Kidney (tissue), 14 donors: ENCODE measurements around the gene MEF2B. TPM values are rescaled to one million over a fixed set of nuclear protein-coding genes. Genes with fewer than 3 reads are reported as not detected.

Source experiments
- DNase-seq, 5 donors: peaks; one replicate each; pipeline ENCODE4 v3.0.0-alpha.2; 2013 to 2020
- FAIRE-seq: peaks from 2 replicates; lab custom pipeline; 2012; peaks lifted over from hg19 to GRCh38; lab: Jason Lieb, UNC
- H3K27ac ChIP-seq, 2 donors: one replicate each; pipeline ENCODE4 v1.7.0; 2013; ENCODE audit warnings: low read depth in 2 of 2, low read length in 2 of 2, inconsistent platforms in 1 of 2
- H3K27me3 ChIP-seq: one replicate; pipeline ENCODE4 v1.7.1; 2013; ENCODE audit warnings: low read length, inconsistent platforms; ENCODE audit not compliant: control insufficient read depth, insufficient read depth
- H3K36me3 ChIP-seq, 3 donors: one replicate each; pipeline versions ENCODE4 v1.7.0 to v1.7.1; 2013; ENCODE audit warnings: low read length in 3 of 3, control low read depth in 1 of 3, inconsistent platforms in 1 of 3; ENCODE audit not compliant: insufficient read depth in 3 of 3, control insufficient read depth in 2 of 3
- H3K4me1 ChIP-seq, 3 donors: one replicate each; pipeline versions ENCODE4 v1.7.0 to v1.7.1; 2013; ENCODE audit warnings: low read length in 3 of 3, inconsistent platforms in 1 of 3, low read depth in 1 of 3; ENCODE audit not compliant: control insufficient read depth in 2 of 3, insufficient read depth in 2 of 3
- H3K4me3 ChIP-seq, 3 donors: one replicate each; pipeline versions ENCODE4 v1.7.0 to v1.8.1; 2013; ENCODE audit warnings: low read length in 3 of 3, control low read depth in 1 of 3, inconsistent platforms in 1 of 3
- H3K9ac ChIP-seq, 3 donors: one replicate each; pipeline versions ENCODE4 v1.7.0 to v1.7.1; 2013; ENCODE audit warnings: low read length in 3 of 3, control low read depth in 1 of 3, inconsistent platforms in 1 of 3
- H3K9me3 ChIP-seq, 3 donors: one replicate each; pipeline versions ENCODE4 v1.7.0 to v1.7.1; 2013; ENCODE audit warnings: low read length in 3 of 3, control low read depth in 1 of 3, inconsistent platforms in 1 of 3; ENCODE audit not compliant: control insufficient read depth in 2 of 3, insufficient read depth in 1 of 3
- intact Hi-C: fragments of 100-400 bp; cut with DNase I; formaldehyde crosslinking; loops from one replicate; pipeline ENCODE4 v1.11.1; 2022
- polyA plus RNA-seq: library from polyadenylated mRNA; stranded (reverse); fragments of 350-450 nt; fragmentation: Illumina TruSeq; extraction: RNeasy Lipid Tissue Mini Kit (QIAGEN cat#74804); gene quantifications from one replicate; pipeline ENCODE4 v1.2.3, GENCODE V29; 2014; ENCODE audit warnings: low read depth, low replicate concordance; ENCODE audit not compliant: insufficient read depth
- total RNA-seq: library from RNA; stranded (reverse); fragmentation: NEBNext Ultra II Directional; extraction: Animal tissue kit (Norgen Biotek cat#: 25700); gene quantifications from one replicate; pipeline ENCODE4 v1.2.1, GENCODE V29; 2021
- TF ChIP-seq, protein P1 (sequence below): IDR thresholded peaks from 3 replicates; pipeline ENCODE4 v1.5.1; 2012; ENCODE audit warnings: mild to moderate bottlenecking, moderate library complexity, borderline replicate concordance; ENCODE audit not compliant: insufficient read depth; ENCODE audit errors: extremely low read depth
- donor health status: control.
- donor health status: control.
- donor health status: control.
- donor health status: control.
- donor health status: control.
- donor health status: DM: yes; HTN: yes; CAD: no.
- donor health status: Normal renal cell carcinoma (clear cell type).

MEF2B gene
- total and polyA plus RNA-seq, 2 donors from 2014 or later, result 0.47 to 3.4 TPM

GRCh38 chr19:19205416-19206410, 35.6 kb upstream of the MEF2B start:
- peaks cover 0 to 8% (median 0%) of the 10 kb centered on the region in 3 donors for H3K4me1 ChIP-seq
- H3K36me3 ChIP-seq, result no peaks in the 10 kb centered on the region
- H3K9ac ChIP-seq, result no peak overlapping the region
- peaks cover 2% of the 10 kb centered on the region for H3K27me3 ChIP-seq
- H3K9me3 ChIP-seq, result no peaks in the 10 kb centered on the region
- DNase-seq, result peak in 2 of 5 donors; percentile 25 to 36
- H3K4me3 ChIP-seq, result no peak overlapping the region
- TF ChIP-seq, protein P1, sequence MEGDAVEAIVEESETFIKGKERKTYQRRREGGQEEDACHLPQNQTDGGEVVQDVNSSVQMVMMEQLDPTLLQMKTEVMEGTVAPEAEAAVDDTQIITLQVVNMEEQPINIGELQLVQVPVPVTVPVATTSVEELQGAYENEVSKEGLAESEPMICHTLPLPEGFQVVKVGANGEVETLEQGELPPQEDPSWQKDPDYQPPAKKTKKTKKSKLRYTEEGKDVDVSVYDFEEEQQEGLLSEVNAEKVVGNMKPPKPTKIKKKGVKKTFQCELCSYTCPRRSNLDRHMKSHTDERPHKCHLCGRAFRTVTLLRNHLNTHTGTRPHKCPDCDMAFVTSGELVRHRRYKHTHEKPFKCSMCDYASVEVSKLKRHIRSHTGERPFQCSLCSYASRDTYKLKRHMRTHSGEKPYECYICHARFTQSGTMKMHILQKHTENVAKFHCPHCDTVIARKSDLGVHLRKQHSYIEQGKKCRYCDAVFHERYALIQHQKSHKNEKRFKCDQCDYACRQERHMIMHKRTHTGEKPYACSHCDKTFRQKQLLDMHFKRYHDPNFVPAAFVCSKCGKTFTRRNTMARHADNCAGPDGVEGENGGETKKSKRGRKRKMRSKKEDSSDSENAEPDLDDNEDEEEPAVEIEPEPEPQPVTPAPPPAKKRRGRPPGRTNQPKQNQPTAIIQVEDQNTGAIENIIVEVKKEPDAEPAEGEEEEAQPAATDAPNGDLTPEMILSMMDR, result no peak
- FAIRE-seq, result no peak
- H3K27ac ChIP-seq, result no peak overlapping the region
- intact Hi-C loops, result no loop called here

DNA sequence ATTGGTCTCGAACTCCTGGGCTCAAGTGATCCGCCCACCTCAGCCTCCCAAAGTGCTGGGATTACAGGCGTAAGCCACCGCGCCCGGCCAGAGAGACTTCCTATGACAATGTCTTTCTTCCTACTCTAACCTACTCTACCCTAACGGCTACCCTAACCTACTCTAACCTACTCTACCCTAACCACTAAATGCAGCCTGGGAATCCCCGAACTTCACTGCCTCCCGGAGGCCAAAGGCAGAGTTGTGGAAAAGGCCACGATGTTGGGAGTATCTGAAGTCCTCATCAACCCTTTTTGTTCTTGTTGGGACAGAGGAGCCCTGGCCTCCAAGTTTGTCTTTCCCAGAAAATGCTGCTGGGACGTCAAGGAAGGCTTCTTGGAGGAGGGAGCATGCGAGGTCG, 34.1 kb upstream of the MEF2B start:
- H3K4me3 ChIP-seq, result no peak overlapping the region

GRCh38 chr19:19203012-19203856, 33.2 kb upstream of the MEF2B start, which contains the start of gene NR2C2AP:
TSS of gene NR2C2AP (minus strand) at chr19:19203414. CDS start at chr19:19203060, 354 bp downstream.
- Histone ChIP-seq H3K27ac (peak within 1 kb of the TSS in 1 of 2 donors; percentile 46), H3K4me3 (peak within 1 kb of the TSS; percentile 68 to 82 (median 72)), H3K4me1 (peaks cover 0 to 8% (median 0%) of the 10 kb centered on the region in 3 donors), H3K36me3 (peaks cover 0 to 6% (median 6%) of the 10 kb centered on the region in 3 donors), H3K27me3 (no peaks in the 10 kb centered on the region), H3K9ac (peak within 1 kb of the TSS; percentile 32 to 76 (median 57)), H3K9me3 (no peaks in the 10 kb centered on the region)
- TF ChIP-seq, protein P1, result no peak
- FAIRE-seq (peak; percentile 60), DNase-seq (peak; percentile 88 to 97 (median 93))
- intact Hi-C loops, result no loop called here

More for the DNA sequence above, 34.1 kb upstream of the MEF2B start:
- TF ChIP-seq, protein P1, result no peak
- Histone ChIP-seq H3K27me3 (no peaks in the 10 kb centered on the region), H3K9me3 (no peaks in the 10 kb centered on the region), H3K4me1 (peaks cover 0 to 8% (median 0%) of the 10 kb centered on the region in 3 donors), H3K36me3 (peaks cover 0 to under 1% (median 0%) of the 10 kb centered on the region in 3 donors), H3K9ac (no peak overlapping the region), H3K27ac (no peak overlapping the region)
- DNase-seq, result peak in 1 of 5 donors; percentile 31
- FAIRE-seq, result no peak
- intact Hi-C loops, result no loop called here
